ENCODE results near the gene TAF5L.

- TF ChIP-seq CTCF (conservative IDR thresholded peaks at IDR 0.05; ENCODE audit: low read length), result no peak
- no peak for TF ChIP-seq EZH2phosphoT487 (IDR thresholded peaks at IDR 0.05; ENCODE audit: borderline replicate concordance, low read depth, low read length)
Measured at GRCh38 chr1:229613938-229614337, 12.0 kb downstream of the TAF5L start.
